ENCODE results near the gene NAXE. TPM values are rescaled to one million over a fixed set of nuclear protein-coding genes. Genes with fewer than 3 reads are reported as not detected.
"Not testable (repeated sequence)": the region's sequence is repeated elsewhere in the genome, so short reads cannot be mapped to it uniquely, and the experiment has no call there.

The NAXE gene
- total RNA-seq, 1 donor from 2014 or later: 102 TPM

- intact Hi-C loops (cut with micrococcal nuclease): loop anchor here (10.0 kb wide), 1 partner anchor 145 kb away; no protein-coding TSS in a partner anchor
- H3K27me3 ChIP-seq (ENCODE audit: low read depth): no peaks in the 10 kb centered on the region
- TF ChIP-seq CTCF (IDR thresholded peaks at IDR 0.05; ENCODE audit: borderline replicate concordance): no peak
These were observed 8.2 kb downstream of the NAXE start for GRCh38 chr1:156599811-156600210.

GRCh38 chr1:156600733-156601121, 9.2 kb downstream of the NAXE start:
- intact Hi-C loops (cut with micrococcal nuclease): loop anchor here (10.0 kb wide), 1 partner anchor 146 kb away; no protein-coding TSS in a partner anchor
- Histone ChIP-seq H3K27me3 (ENCODE audit: low read depth) (no peaks in the 10 kb centered on the region), H3K9me3 (replicated peaks) (no peaks in the 10 kb centered on the region), H3K4me1 (peaks cover 30% of the 10 kb centered on the region), H3K36me3 (peaks cover 24% of the 10 kb centered on the region), H3K27ac (replicated peaks) (peak overlapping the region; percentile 86), H3K4me3 (peak overlapping the region; percentile 76)
- no peak for DNase-seq
- TF ChIP-seq CTCF (IDR thresholded peaks at IDR 0.05; ENCODE audit: borderline replicate concordance): no peak

More at GRCh38 chr1:156599811-156600210, 8.2 kb downstream of the NAXE start:
- DNase-seq: no peak
- H3K36me3 ChIP-seq: peaks cover 34% of the 10 kb centered on the region
- no peaks in the 10 kb centered on the region for H3K9me3 ChIP-seq (replicated peaks)
- no peak overlapping the region for H3K27ac ChIP-seq (replicated peaks)
- peaks cover 30% of the 10 kb centered on the region for H3K4me1 ChIP-seq
- H3K4me3 ChIP-seq: no peak overlapping the region

GRCh38 chr1:156601122-156601830, 9.7 kb downstream of the NAXE start, which contains the start of gene GPATCH4:
Gene GPATCH4, minus strand, starts transcription at chr1:156601479.
- no peak for TF ChIP-seq CTCF (IDR thresholded peaks at IDR 0.05; ENCODE audit: borderline replicate concordance)
- peak within 1 kb of the TSS; percentile 76 for H3K4me3 ChIP-seq
- no peaks in the 10 kb centered on the region for H3K27me3 ChIP-seq (ENCODE audit: low read depth)
- intact Hi-C loops (cut with micrococcal nuclease): loop anchor here (10.0 kb wide), 1 partner anchor 146 kb away; no protein-coding TSS in a partner anchor
- peak; percentile 68 for DNase-seq
- peaks cover 19% of the 10 kb centered on the region for H3K36me3 ChIP-seq
- peak within 1 kb of the TSS; percentile 86 for H3K27ac ChIP-seq (replicated peaks)
- H3K4me1 ChIP-seq: peaks cover 30% of the 10 kb centered on the region
- H3K9me3 ChIP-seq (replicated peaks): no peaks in the 10 kb centered on the region

GRCh38 chr1:156601892-156602291, 10.3 kb downstream of the NAXE start:
- intact Hi-C loops (cut with micrococcal nuclease): loop anchor here (10.0 kb wide), 1 partner anchor 147 kb away; no protein-coding TSS in a partner anchor
- TF ChIP-seq CTCF (IDR thresholded peaks at IDR 0.05; ENCODE audit: borderline replicate concordance): no peak
- Histone ChIP-seq H3K27ac (replicated peaks) (peak overlapping the region; percentile 86), H3K36me3 (peaks cover 13% of the 10 kb centered on the region), H3K4me1 (peaks cover 30% of the 10 kb centered on the region), H3K4me3 (peak overlapping the region; percentile 76), H3K27me3 (ENCODE audit: low read depth) (no peaks in the 10 kb centered on the region), H3K9me3 (replicated peaks) (no peaks in the 10 kb centered on the region)
- no peak for DNase-seq

- Histone ChIP-seq H3K9me3 (replicated peaks) (no peaks in the 10 kb centered on the region), H3K27me3 (ENCODE audit: low read depth) (no peaks in the 10 kb centered on the region), H3K4me1 (peaks cover 30% of the 10 kb centered on the region), H3K27ac (replicated peaks) (no peak overlapping the region), H3K36me3 (peaks cover 10% of the 10 kb centered on the region), H3K4me3 (no peak overlapping the region)
- no peak for DNase-seq
- TF ChIP-seq CTCF (IDR thresholded peaks at IDR 0.05; ENCODE audit: borderline replicate concordance): peak; percentile 31
- intact Hi-C loops (cut with micrococcal nuclease): loop anchor here (10.0 kb wide), 1 partner anchor 148 kb away; no protein-coding TSS in a partner anchor
These were observed 11.0 kb downstream of the NAXE start for GRCh38 chr1:156602557-156602993.

GRCh38 chr1:156607344-156607743, 15.8 kb downstream of the NAXE start:
- intact Hi-C loops (cut with micrococcal nuclease): loop anchor here (10.0 kb wide), 1 partner anchor 153 kb away; no protein-coding TSS in a partner anchor
- H3K27me3 ChIP-seq (ENCODE audit: low read depth); H3K27ac ChIP-seq (replicated peaks); H3K9me3 ChIP-seq (replicated peaks); DNase-seq; H3K36me3 ChIP-seq; H3K4me3 ChIP-seq: not testable (repeated sequence)
- H3K4me1 ChIP-seq: peaks cover 15% of the 10 kb centered on the region

All from left ventricle myocardium inferior (tissue), 1 donor.